Ishikawa (cell line): ENCODE results near the gene TMEM247.

ENCODE experiments used
- CEBPB ChIP-seq: IDR thresholded peaks from 2 replicates; pipeline ENCODE4 v1.6.1; 2012
- CREB1 ChIP-seq: IDR thresholded peaks from 2 replicates; pipeline ENCODE4 v1.6.1; 2012; ENCODE audit warnings: low read depth
- EP300 ChIP-seq: IDR thresholded peaks from 2 replicates; pipeline ENCODE4 v1.6.1; 2012; ENCODE audit warnings: borderline replicate concordance
- MAX ChIP-seq: IDR thresholded peaks from 2 replicates; pipeline ENCODE4 v1.6.1; 2012
- RAD21 ChIP-seq: IDR thresholded peaks from 2 replicates; pipeline ENCODE4 v1.6.1; 2012; ENCODE audit warnings: low read depth
- TAF1 ChIP-seq: IDR thresholded peaks from 2 replicates; pipeline ENCODE4 v1.6.1; 2012; ENCODE audit warnings: low read depth, mild to moderate bottlenecking
- TCF12 ChIP-seq: IDR thresholded peaks from 2 replicates; pipeline ENCODE4 v1.6.1; 2012; ENCODE audit warnings: low read depth
- TEAD4 ChIP-seq: IDR thresholded peaks from 2 replicates; pipeline ENCODE4 v1.6.1; 2012
- YY1 ChIP-seq: IDR thresholded peaks from 2 replicates; pipeline ENCODE4 v1.6.1; 2012; ENCODE audit warnings: low read depth
- ZBTB7A ChIP-seq: IDR thresholded peaks from 2 replicates; pipeline ENCODE4 v1.6.1; 2012; ENCODE audit warnings: low read depth

- TF ChIP-seq ZBTB7A, result no peak
- TF ChIP-seq TAF1, result no peak
- TF ChIP-seq EP300, result no peak
- TF ChIP-seq TEAD4, result no peak
- TF ChIP-seq TCF12, result no peak
- no peak for TF ChIP-seq RAD21
- no peak for TF ChIP-seq CEBPB
- no peak for TF ChIP-seq MAX
- TF ChIP-seq CREB1, result no peak
- no peak for TF ChIP-seq YY1
Observed at GRCh38 chr2:46480562-46480961, 1.2 kb downstream of the TMEM247 start.
